H1 (cell line): ENCODE data around the gene TBCB. TPM values are rescaled to one million over a fixed set of nuclear protein-coding genes. Genes with fewer than 3 reads are reported as not detected.

ENCODE experiments used
- CTCF ChIA-PET: fragments of 300-600 bp; sonication (Branson Sonifier 250); formaldehyde crosslinking; loops from one replicate; lab custom pipeline; 2021; ENCODE audit not compliant: partially characterized antibody; lab: Charles Lee
- POLR2A ChIA-PET: fragments of 300-600 bp; sonication (Branson Sonifier 250); formaldehyde crosslinking; loops from one replicate; lab custom pipeline; 2021; ENCODE audit warnings: inconsistent platforms; ENCODE audit not compliant: partially characterized antibody; lab: Charles Lee
- DNase-seq, 2 experiments: peaks; one replicate each; pipeline versions ENCODE4 v3.0.0 to v3.0.0-alpha.2; 2010 to 2022; ENCODE audit warnings: low spot score in 2 of 2, low read depth in 1 of 2, mixed read lengths in 1 of 2
- FAIRE-seq: peaks from 2 replicates; lab custom pipeline; 2011; peaks lifted over from hg19 to GRCh38; lab: Jason Lieb, UNC
- H2AFZ ChIP-seq: 2 replicates; pipeline ENCODE4 v1.8.1; 2012; ENCODE audit warnings: low read length, inconsistent platforms
- H2AK5ac ChIP-seq: 2 replicates; pipeline ENCODE4 v1.6.1; 2013; ENCODE audit warnings: low read depth, low read length
- H2BK120ac ChIP-seq: replicated peaks from 2 replicates; pipeline ENCODE3; 2013; ENCODE audit warnings: low read depth, low read length, inconsistent platforms
- H2BK12ac ChIP-seq: 2 replicates; pipeline ENCODE4 v1.6.1; 2013; ENCODE audit warnings: low read depth, low read length
- H2BK15ac ChIP-seq: 2 replicates; pipeline ENCODE4 v1.6.1; 2013; ENCODE audit warnings: low read length
- H2BK20ac ChIP-seq: 2 replicates; pipeline ENCODE4 v1.6.1; 2013; ENCODE audit warnings: low read length
- H2BK5ac ChIP-seq: 2 replicates; pipeline ENCODE4 v1.6.1; 2013; ENCODE audit warnings: low read depth, low read length
- H3K14ac ChIP-seq: 2 replicates; pipeline ENCODE4 v1.6.1; 2013; ENCODE audit warnings: inconsistent platforms; ENCODE audit not compliant: insufficient read length
- H3K18ac ChIP-seq: 2 replicates; pipeline ENCODE4 v1.6.1; 2013; ENCODE audit warnings: low read length; ENCODE audit errors: extremely low read depth
- H3K23ac ChIP-seq: 2 replicates; pipeline ENCODE4 v1.6.1; 2013; ENCODE audit warnings: inconsistent platforms; ENCODE audit not compliant: insufficient read length
- H3K23me2 ChIP-seq: 2 replicates; pipeline ENCODE4 v1.6.1; 2013; ENCODE audit warnings: low read depth, low read length
- H3K27ac ChIP-seq: 2 replicates; pipeline ENCODE4 v1.6.1; 2011; ENCODE audit warnings: low read depth, low read length, inconsistent platforms
- H3K27me3 ChIP-seq, 4 experiments: replicated peaks in 1 of 4; 1 replicate in 1 of 4; 2 replicates in 3 of 4; pipeline versions ENCODE4 v1.6.1 to v1.8.1; 2011 to 2013; ENCODE audit warnings: low read length in 3 of 4, mild to moderate bottlenecking in 3 of 4, inconsistent platforms in 2 of 4, mixed read lengths in 2 of 4, moderate library complexity in 1 of 4; ENCODE audit not compliant: control insufficient read depth in 3 of 4, insufficient read depth in 3 of 4; ENCODE audit errors: extremely low read depth in 1 of 4
- H3K36me3 ChIP-seq, 4 experiments: 2 replicates each; pipeline versions ENCODE4 v1.6.1 to v1.8.1; 2011 to 2013; ENCODE audit warnings: mild to moderate bottlenecking in 4 of 4, low read length in 3 of 4, moderate library complexity in 2 of 4, control low read depth in 1 of 4, inconsistent platforms in 1 of 4; ENCODE audit not compliant: insufficient read depth in 4 of 4, control insufficient read depth in 2 of 4
- H3K4ac ChIP-seq: replicated peaks from 2 replicates; pipeline ENCODE3; 2013; ENCODE audit warnings: low read length, low read depth, mixed read lengths, inconsistent platforms; ENCODE audit not compliant: insufficient read length
- H3K4me1 ChIP-seq, 4 experiments: replicated peaks in 1 of 4; 1 replicate in 1 of 4; 2 replicates in 3 of 4; pipeline versions ENCODE4 v1.6.1 to v1.8.1; 2011 to 2013; ENCODE audit warnings: low read length in 3 of 4, inconsistent platforms in 2 of 4, mixed read lengths in 1 of 4; ENCODE audit not compliant: insufficient read depth in 4 of 4, control insufficient read depth in 3 of 4
- H3K4me2 ChIP-seq, 2 experiments: 2 replicates each; pipeline versions ENCODE4 v1.6.1 to v1.8.1; 2011 to 2013; ENCODE audit warnings: low read depth in 2 of 2, low read length in 2 of 2, control low read depth in 1 of 2, inconsistent platforms in 1 of 2, mild to moderate bottlenecking in 1 of 2; ENCODE audit not compliant: insufficient read depth in 1 of 2
- H3K4me3 ChIP-seq, 4 experiments: fragments of 200-600, 300-600 bp in 1 of 4; sonication (generic), shearing (Covaris generic), sonication (Bioruptor Twin) in 1 of 4; 2 replicates each; pipeline versions ENCODE4 v1.5.1 to v1.8.1; 2011 to 2016; ENCODE audit warnings: low read length in 4 of 4, low read depth in 3 of 4, control low read depth in 2 of 4, inconsistent platforms in 2 of 4, mild to moderate bottlenecking in 2 of 4, mixed read lengths in 1 of 4, moderate library complexity in 1 of 4; ENCODE audit not compliant: insufficient read depth in 2 of 4; ENCODE audit errors: extremely low read depth in 1 of 4
- H3K56ac ChIP-seq: replicated peaks from 2 replicates; pipeline ENCODE3; 2013; ENCODE audit warnings: low read depth, mild to moderate bottlenecking, mixed read lengths, low read length, inconsistent platforms; ENCODE audit not compliant: insufficient read length
- H3K79me1 ChIP-seq: 2 replicates; pipeline ENCODE4 v1.6.1; 2013; ENCODE audit warnings: low read depth, low read length, control low read depth
- H3K79me2 ChIP-seq, 2 experiments: 2 replicates each; pipeline versions ENCODE4 v1.6.1 to v1.8.1; 2012 to 2013; ENCODE audit warnings: low read length in 2 of 2, mild to moderate bottlenecking in 2 of 2, inconsistent platforms in 1 of 2; ENCODE audit not compliant: insufficient read depth in 2 of 2, control insufficient read depth in 1 of 2
- H3K9ac ChIP-seq, 4 experiments: replicated peaks in 1 of 4; 1 replicate in 1 of 4; 2 replicates in 3 of 4; pipeline versions ENCODE4 v1.6.1 to v1.8.1; 2011 to 2013; ENCODE audit warnings: low read depth in 3 of 4, low read length in 3 of 4, control low read depth in 2 of 4, mild to moderate bottlenecking in 2 of 4, moderate library complexity in 2 of 4, inconsistent platforms in 1 of 4; ENCODE audit errors: extremely low read depth in 1 of 4
- H3K9me3 ChIP-seq, 2 experiments: 2 replicates each; pipeline versions ENCODE4 v1.6.1 to v1.8.1; 2012 to 2013; ENCODE audit warnings: mild to moderate bottlenecking in 2 of 2, moderate library complexity in 2 of 2, control low read depth in 1 of 2, inconsistent platforms in 1 of 2, low read depth in 1 of 2, low read length in 1 of 2, mixed read lengths in 1 of 2; ENCODE audit not compliant: insufficient read depth in 2 of 2
- H4K20me1 ChIP-seq, 2 experiments: replicated peaks in 1 of 2; 2 replicates each; pipeline versions ENCODE3 to v1.8.1; 2011 to 2013; ENCODE audit warnings: inconsistent platforms in 2 of 2, low read length in 2 of 2, mild to moderate bottlenecking in 1 of 2; ENCODE audit not compliant: insufficient read depth in 2 of 2, control insufficient read depth in 1 of 2
- H4K5ac ChIP-seq: 2 replicates; pipeline ENCODE4 v1.6.1; 2013; ENCODE audit warnings: low read length, low read depth, mixed read lengths, inconsistent platforms; ENCODE audit not compliant: insufficient read length
- H4K8ac ChIP-seq: 2 replicates; pipeline ENCODE4 v1.8.0; 2013; ENCODE audit warnings: mild to moderate bottlenecking, moderate library complexity, low read length, inconsistent platforms; ENCODE audit not compliant: insufficient read depth; ENCODE audit errors: extremely low read depth
- H4K91ac ChIP-seq: replicated peaks from 2 replicates; pipeline ENCODE3; 2013; ENCODE audit warnings: low read length, mixed read lengths, inconsistent platforms; ENCODE audit not compliant: insufficient read length
- BRCA1 ChIP-seq: IDR thresholded peaks from 2 replicates; pipeline ENCODE4 v1.6.1; 2012; ENCODE audit warnings: low read depth, low read length, improper control_type of control experiment
- CEBPB ChIP-seq: IDR thresholded peaks from 2 replicates; pipeline ENCODE4 v1.6.1; 2012; ENCODE audit warnings: low read depth, low read length
- HDAC2 ChIP-seq, 2 experiments: fragments of 300-600 bp in 1 of 2; sonication (generic) in 1 of 2; IDR thresholded peaks; 2 replicates each; pipeline ENCODE4 v1.6.1; 2011 to 2012; ENCODE audit warnings: low read depth in 2 of 2, low read length in 2 of 2, mild to moderate bottlenecking in 2 of 2, moderate library complexity in 2 of 2, borderline replicate concordance in 1 of 2, inconsistent platforms in 1 of 2
- KDM1A ChIP-seq: fragments of 200-600, 300-600 bp; sonication (generic); IDR thresholded peaks from 2 replicates; pipeline ENCODE4 v1.7.1; 2016; ENCODE audit warnings: mild to moderate bottlenecking, low read length, borderline replicate concordance
- KDM4A ChIP-seq: IDR thresholded peaks from one replicate; pipeline ENCODE4 v1.7.1; 2012; ENCODE audit warnings: low read depth, mild to moderate bottlenecking, moderate library complexity, low read length, inconsistent platforms; ENCODE audit not compliant: severe bottlenecking
- KDM5A ChIP-seq: fragments of 200-600 bp; IDR thresholded peaks from 2 replicates; pipeline ENCODE4 v1.7.1; 2012; ENCODE audit warnings: mild to moderate bottlenecking, low read length, inconsistent platforms, mixed read lengths
- RAD21 ChIP-seq, 2 experiments: IDR thresholded peaks in 1 of 2; conservative IDR thresholded peaks in 1 of 2; 2 replicates each; pipeline ENCODE4 v1.6.1; 2011; ENCODE audit warnings: low read depth in 2 of 2, low read length in 2 of 2, improper control_type of control experiment in 1 of 2, inconsistent platforms in 1 of 2, mild to moderate bottlenecking in 1 of 2, moderate library complexity in 1 of 2
- SIN3A ChIP-seq, 2 experiments: IDR thresholded peaks in 1 of 2; conservative IDR thresholded peaks in 1 of 2; 2 replicates each; pipeline ENCODE4 v1.6.1; 2011 to 2012; ENCODE audit warnings: low read length in 2 of 2, improper control_type of control experiment in 1 of 2, low read depth in 1 of 2, mild to moderate bottlenecking in 1 of 2
- SIX5 ChIP-seq: IDR thresholded peaks from 2 replicates; pipeline ENCODE4 v1.6.1; 2011; ENCODE audit warnings: mild to moderate bottlenecking, low read depth, low read length
- TEAD4 ChIP-seq: IDR thresholded peaks from 2 replicates; pipeline ENCODE4 v1.6.1; 2012; ENCODE audit warnings: low read depth, low read length, inconsistent platforms, mixed read lengths
- WGBS, 2 experiments: shearing (Covaris generic) in 1 of 2; methylation state at CpG; one replicate each; pipeline versions ENCODE4 v1.1.6 to v1.1.7; 2013 to 2015; ENCODE audit warnings: low lambda C conversion rate in 2 of 2, mixed read lengths in 2 of 2, inconsistent platforms in 1 of 2, low coverage in 1 of 2, missing lambda C conversion rate in 1 of 2; ENCODE audit not compliant: insufficient replicate concordance in 2 of 2, insufficient coverage in 1 of 2, insufficient read length in 1 of 2; ENCODE audit errors: extremely low coverage in 1 of 2, missing lambda C conversion rate in 1 of 2; 5-methylcytosine and 5-hydroxymethylcytosine counted together
- polyA plus RNA-seq, 7 experiments: library from polyadenylated mRNA; depleted of rRNA in 3 of 7; stranded (reverse) in 5 of 7; unstranded in 2 of 7; fragments of >200 nt in 5 of 7; fragments of 200-250 nt in 2 of 7; gene quantifications; 1 replicate in 5 of 7; 2 replicates in 1 of 7; 4 replicates in 1 of 7; pipeline versions ENCODE4 v1.2.1 to v1.2.3, GENCODE V29; 2011 to 2013; ENCODE audit warnings: missing spikeins in 2 of 7, mixed read lengths in 2 of 7
- total RNA-seq: library from RNA; stranded (reverse); fragmentation: NEBNext Ultra II Directional; extraction: Animal tissue kit (Norgen Biotek cat#: 25700); gene quantifications from 2 replicates; pipeline ENCODE4 v1.2.1, GENCODE V29; 2021
- TF ChIP-seq, protein P1 (sequence below): IDR thresholded peaks from 2 replicates; pipeline ENCODE4 v1.6.1; 2012; ENCODE audit warnings: low read length, inconsistent platforms

The TBCB gene
- total and polyA plus RNA-seq, 2 of the 8 experiments (the other 6 are each of a cell fraction or from before 2014, with no cell fraction given): 153 to 286 TPM

DNA sequence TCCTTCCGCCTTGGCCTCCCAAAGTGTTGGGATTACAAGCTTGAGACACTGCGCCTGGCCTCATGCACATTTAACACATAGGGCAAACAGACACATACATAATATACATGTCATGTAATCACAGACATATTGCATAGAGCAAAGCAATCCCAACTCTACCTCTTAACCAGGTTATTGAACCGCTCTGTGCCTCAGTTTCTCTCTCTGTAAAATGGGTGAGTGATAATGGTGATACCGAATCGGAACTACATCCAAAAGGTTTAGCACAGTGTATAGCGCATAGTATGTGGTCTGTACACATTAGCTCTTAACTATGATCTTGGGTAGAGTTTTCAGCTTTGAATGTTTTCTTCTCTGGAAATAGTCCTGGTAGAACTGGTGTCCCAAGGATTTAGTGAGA is 29.4 kb downstream of the TBCB start:
- POLR2A ChIA-PET: interaction anchor here (1.2 kb wide), 1 partner anchor 29 kb away, joined by 3 read pairs; no protein-coding TSS in a partner anchor
- TF ChIP-seq KDM4A: no peak
- no peak for TF ChIP-seq SIN3A (conservative IDR thresholded peaks at IDR 0.05 in 1 of 2, IDR thresholded peaks at IDR 0.05 in 1 of 2; ENCODE audit: low read depth in 1 of 2, low read length in 2 of 2)
- no peak for TF ChIP-seq KDM5A
- TF ChIP-seq BRCA1: no peak
- no peak for TF ChIP-seq TEAD4
- no peak for TF ChIP-seq RAD21 (IDR thresholded peaks at IDR 0.05 in 1 of 2, conservative IDR thresholded peaks at IDR 0.05 in 1 of 2; ENCODE audit: low read depth in 2 of 2, low read length in 2 of 2)
- TF ChIP-seq CEBPB: no peak
- no peak for TF ChIP-seq SIX5
- TF ChIP-seq HDAC2 (IDR thresholded peaks at IDR 0.05; ENCODE audit: borderline replicate concordance in 1 of 2, low read depth in 2 of 2, low read length in 2 of 2): no peak
- TF ChIP-seq, protein P1, sequence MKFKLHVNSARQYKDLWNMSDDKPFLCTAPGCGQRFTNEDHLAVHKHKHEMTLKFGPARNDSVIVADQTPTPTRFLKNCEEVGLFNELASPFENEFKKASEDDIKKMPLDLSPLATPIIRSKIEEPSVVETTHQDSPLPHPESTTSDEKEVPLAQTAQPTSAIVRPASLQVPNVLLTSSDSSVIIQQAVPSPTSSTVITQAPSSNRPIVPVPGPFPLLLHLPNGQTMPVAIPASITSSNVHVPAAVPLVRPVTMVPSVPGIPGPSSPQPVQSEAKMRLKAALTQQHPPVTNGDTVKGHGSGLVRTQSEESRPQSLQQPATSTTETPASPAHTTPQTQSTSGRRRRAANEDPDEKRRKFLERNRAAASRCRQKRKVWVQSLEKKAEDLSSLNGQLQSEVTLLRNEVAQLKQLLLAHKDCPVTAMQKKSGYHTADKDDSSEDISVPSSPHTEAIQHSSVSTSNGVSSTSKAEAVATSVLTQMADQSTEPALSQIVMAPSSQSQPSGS: no peak
- TF ChIP-seq KDM1A: no peak

More for the DNA sequence above, 29.4 kb downstream of the TBCB start:
- H3K4me3 ChIP-seq: no peak overlapping the region
- no peak overlapping the region for H3K18ac ChIP-seq
- no peaks in the 10 kb centered on the region for H3K27me3 ChIP-seq
- no peak overlapping the region for H4K91ac ChIP-seq
- H3K4ac ChIP-seq: no peak overlapping the region
- H4K5ac ChIP-seq: no peak overlapping the region
- H3K23me2 ChIP-seq: peaks cover 10% of the 10 kb centered on the region; the same call in 1 of the 2 replicates
- peaks cover 17 to 55% (median 40%) of the 10 kb centered on the region in 4 experiments for H3K36me3 ChIP-seq
- 97% methylated on average over 6 of the region's 6 CpGs; no CpG with 5 or more reads in 1 of the 2 experiments for WGBS, 2 experiments
- no peak overlapping the region for H3K27ac ChIP-seq
- no peak overlapping the region for H2BK5ac ChIP-seq
- H3K23ac ChIP-seq: no peak overlapping the region
- H3K9me3 ChIP-seq: no peaks in the 10 kb centered on the region
- H2AK5ac ChIP-seq: no peak overlapping the region
- H3K14ac ChIP-seq: no peak overlapping the region
- peaks cover 0 to 11% of the 10 kb centered on the region in 2 experiments for H4K20me1 ChIP-seq
- no peak overlapping the region for H2AFZ ChIP-seq
- DNase-seq (no peak), FAIRE-seq (no peak)
- peaks cover 0 to 3% (median 3%) of the 10 kb centered on the region in 4 experiments; a peak in 3 of 7 replicates for H3K4me1 ChIP-seq
- no peak overlapping the region for H2BK120ac ChIP-seq
- H4K8ac ChIP-seq: no peak overlapping the region
- H3K79me2 ChIP-seq: peaks cover 0 to 12% of the 10 kb centered on the region in 2 experiments; a peak in 1 of 4 replicates
- no peak overlapping the region for H2BK12ac ChIP-seq
- no peak overlapping the region for H3K4me2 ChIP-seq
- CTCF ChIA-PET: interaction anchor here (1.1 kb wide), 1 partner anchor 9 kb away, joined by 5 read pairs; no protein-coding TSS in a partner anchor
- peaks cover 3% of the 10 kb centered on the region for H3K79me1 ChIP-seq
- H2BK15ac ChIP-seq: no peak overlapping the region
- H3K56ac ChIP-seq: no peak overlapping the region
- no peak overlapping the region for H2BK20ac ChIP-seq
- no peak overlapping the region for H3K9ac ChIP-seq
